Activated CD8-positive, alpha-beta T cell treated with anti-CD3 and anti-CD28 coated beads for 36 hours (primary cell): ENCODE results near the gene COX7A1. TPM values are rescaled to one million over a fixed set of nuclear protein-coding genes. Genes with fewer than 3 reads are reported as not detected.

Experiments used
- ATAC-seq: fragments of 200-7000 bp; cut with Tn5 transposase; one replicate; pipeline ENCODE4 v1.10.0; 2021; ENCODE audit warnings: mild to moderate bottlenecking, moderate library complexity
- CTCF ChIA-PET: fragments of 350-600 bp; sonication (Branson Sonifier 250); formaldehyde crosslinking; loops from one replicate; lab custom pipeline; 2021; ENCODE audit warnings: antibody characterized with exemption; lab: Charles Lee
- POLR2A ChIA-PET: fragments of 350-600 bp; sonication (Branson Sonifier 250); formaldehyde crosslinking; loops from one replicate; lab custom pipeline; 2021; ENCODE audit warnings: antibody characterized with exemption; lab: Charles Lee
- DNase-seq: peaks from one replicate; pipeline ENCODE4 v3.0.0-alpha.2; 2020
- H3K27ac Mint-ChIP-seq: one replicate; pipeline ENCODE4 v1.8.0; 2021; ENCODE audit warnings: mild to moderate bottlenecking, mixed read lengths
- H3K27me3 Mint-ChIP-seq: one replicate; pipeline ENCODE4 v1.8.0; 2021; ENCODE audit warnings: mixed read lengths
- H3K36me3 Mint-ChIP-seq: one replicate; pipeline ENCODE4 v1.8.0; 2021; ENCODE audit warnings: low read depth, mixed read lengths
- H3K4me1 Mint-ChIP-seq: one replicate; pipeline ENCODE4 v1.8.0; 2021; ENCODE audit warnings: low read depth, mixed read lengths
- H3K4me3 Mint-ChIP-seq: one replicate; pipeline ENCODE4 v1.8.0; 2021; ENCODE audit warnings: mild to moderate bottlenecking, moderate library complexity, mixed read lengths
- H3K9me3 Mint-ChIP-seq: one replicate; pipeline ENCODE4 v1.8.0; 2021; ENCODE audit warnings: mixed read lengths
- CTCF ChIP-seq: fragments of 200-600 bp; IDR thresholded peaks from one replicate; pipeline ENCODE4 v1.8.0; 2022; ENCODE audit warnings: antibody characterized with exemption, mild to moderate bottlenecking
- intact Hi-C: fragments of 100-400 bp; cut with micrococcal nuclease; formaldehyde crosslinking; loops from one replicate; pipeline ENCODE4 v1.10.0; 2022
- total RNA-seq, 2 experiments: library from RNA; stranded (reverse); gene quantifications; one replicate each; pipeline ENCODE4 v1.2.3, GENCODE V29; 2021

The COX7A1 gene
- total RNA-seq, 2 experiments from 2014 or later, result not detected

GRCh38 chr19:36128392-36128736 lies 23.9 kb downstream of the COX7A1 start:
- Mint-ChIP-seq H3K9me3 (no peaks in the 10 kb centered on the region), H3K36me3 (peaks cover 13% of the 10 kb centered on the region), H3K4me3 (peak overlapping the region; percentile 82), H3K4me1 (peaks cover 26% of the 10 kb centered on the region), H3K27me3 (no peaks in the 10 kb centered on the region), H3K27ac (peak overlapping the region; percentile 92)
- no peak for DNase-seq
- no peak for ATAC-seq
- intact Hi-C loops, result no loop called here
- POLR2A ChIA-PET, result interaction anchor here (0.7 to 2.2 kb wide), 7 partner anchors 9 to 1424 kb away, joined by 3 to 11 read pairs (median 3); partner anchors contain the start of genes THAP8 and WDR62
- no peak for TF ChIP-seq CTCF
- CTCF ChIA-PET, result interaction anchor here (0.6 to 6.8 kb wide), 22 partner anchors 9 to 199 kb away, joined by 3 to 139 read pairs (median 4); partner anchors contain the start of genes CAPNS1, COX7A1, POLR2I and TBCB

- no peak for TF ChIP-seq CTCF
- Mint-ChIP-seq H3K9me3 (no peaks in the 10 kb centered on the region), H3K4me3 (no peak overlapping the region), H3K36me3 (peaks cover 17% of the 10 kb centered on the region), H3K27ac (peak overlapping the region; percentile 53), H3K4me1 (peaks cover 12% of the 10 kb centered on the region), H3K27me3 (no peaks in the 10 kb centered on the region)
- ATAC-seq (no peak), DNase-seq (peak; percentile 29)
- intact Hi-C loops, result no loop called here
- ChIA-PET CTCF (interaction anchor here (3.9 to 6.8 kb wide), 2 partner anchors 10 to 46 kb away, joined by 42 to 139 read pairs; partner anchors contain the start of genes POLR2I and TBCB), POLR2A (interaction anchor here (1.1 to 1.5 kb wide), 2 partner anchors 47 to 51 kb away, joined by 3 read pairs; no protein-coding TSS in a partner anchor)
These were observed 26.7 kb downstream of the COX7A1 start for GRCh38 chr19:36125557-36125956.

GRCh38 chr19:36121486-36122124 lies 30.6 kb downstream of the COX7A1 start:
- intact Hi-C loops, result no loop called here
- H3K4me3 Mint-ChIP-seq, result no peak overlapping the region
- ATAC-seq, result no peak

GRCh38 chr19:36120984-36121358 lies 31.3 kb downstream of the COX7A1 start:
- no peaks in the 10 kb centered on the region for H3K9me3 Mint-ChIP-seq
- H3K27me3 Mint-ChIP-seq, result no peaks in the 10 kb centered on the region
- DNase-seq, result no peak
- no peak overlapping the region for H3K4me3 Mint-ChIP-seq
- peaks cover 30% of the 10 kb centered on the region for H3K36me3 Mint-ChIP-seq
- ChIA-PET CTCF (no interaction called here), POLR2A (no interaction called here)
- H3K27ac Mint-ChIP-seq, result no peak overlapping the region
- H3K4me1 Mint-ChIP-seq, result peaks cover 23% of the 10 kb centered on the region
- intact Hi-C loops, result no loop called here
- no peak for TF ChIP-seq CTCF
- no peak for ATAC-seq

More at GRCh38 chr19:36121486-36122124, 30.6 kb downstream of the COX7A1 start:
- H3K36me3 Mint-ChIP-seq, result peaks cover 27% of the 10 kb centered on the region
- CTCF ChIA-PET, result no interaction called here
- H3K27me3 Mint-ChIP-seq, result no peaks in the 10 kb centered on the region
- peaks cover 18% of the 10 kb centered on the region for H3K4me1 Mint-ChIP-seq
- no peak for TF ChIP-seq CTCF
- H3K27ac Mint-ChIP-seq, result no peak overlapping the region
- POLR2A ChIA-PET, result no interaction called here
- H3K9me3 Mint-ChIP-seq, result no peaks in the 10 kb centered on the region
- DNase-seq, result no peak
